GM06990 (cell line): Measurements from ENCODE around the gene ADA.
A peak's percentile ranks its signal among the peaks of the same experiment; 100 is the strongest.

ENCODE experiments used
- DNase-seq: peaks from one replicate; pipeline ENCODE4 v3.0.0-alpha.2; 2011; ENCODE audit not compliant: insufficient read length; ENCODE audit errors: extremely low read depth
- H3K27me3 ChIP-seq: replicated peaks from 2 replicates; pipeline ENCODE4 v1.6.0; 2011; ENCODE audit warnings: low read length; ENCODE audit not compliant: control insufficient read depth, insufficient read depth
- H3K36me3 ChIP-seq: 2 replicates; pipeline ENCODE4 v1.5.1; 2011; ENCODE audit warnings: low read length; ENCODE audit not compliant: control insufficient read depth, insufficient read depth
- H3K4me3 ChIP-seq: replicated peaks from 2 replicates; pipeline ENCODE4 v1.5.1; 2011; ENCODE audit warnings: low read depth, mild to moderate bottlenecking, control low read depth, low read length
- CTCF ChIP-seq: IDR thresholded peaks from 2 replicates; pipeline ENCODE4 v1.5.1; 2011; ENCODE audit warnings: low read length, control low read depth, mild to moderate bottlenecking, inconsistent platforms; ENCODE audit not compliant: insufficient read depth, poor library complexity, severe bottlenecking

ADA gene

DNA sequence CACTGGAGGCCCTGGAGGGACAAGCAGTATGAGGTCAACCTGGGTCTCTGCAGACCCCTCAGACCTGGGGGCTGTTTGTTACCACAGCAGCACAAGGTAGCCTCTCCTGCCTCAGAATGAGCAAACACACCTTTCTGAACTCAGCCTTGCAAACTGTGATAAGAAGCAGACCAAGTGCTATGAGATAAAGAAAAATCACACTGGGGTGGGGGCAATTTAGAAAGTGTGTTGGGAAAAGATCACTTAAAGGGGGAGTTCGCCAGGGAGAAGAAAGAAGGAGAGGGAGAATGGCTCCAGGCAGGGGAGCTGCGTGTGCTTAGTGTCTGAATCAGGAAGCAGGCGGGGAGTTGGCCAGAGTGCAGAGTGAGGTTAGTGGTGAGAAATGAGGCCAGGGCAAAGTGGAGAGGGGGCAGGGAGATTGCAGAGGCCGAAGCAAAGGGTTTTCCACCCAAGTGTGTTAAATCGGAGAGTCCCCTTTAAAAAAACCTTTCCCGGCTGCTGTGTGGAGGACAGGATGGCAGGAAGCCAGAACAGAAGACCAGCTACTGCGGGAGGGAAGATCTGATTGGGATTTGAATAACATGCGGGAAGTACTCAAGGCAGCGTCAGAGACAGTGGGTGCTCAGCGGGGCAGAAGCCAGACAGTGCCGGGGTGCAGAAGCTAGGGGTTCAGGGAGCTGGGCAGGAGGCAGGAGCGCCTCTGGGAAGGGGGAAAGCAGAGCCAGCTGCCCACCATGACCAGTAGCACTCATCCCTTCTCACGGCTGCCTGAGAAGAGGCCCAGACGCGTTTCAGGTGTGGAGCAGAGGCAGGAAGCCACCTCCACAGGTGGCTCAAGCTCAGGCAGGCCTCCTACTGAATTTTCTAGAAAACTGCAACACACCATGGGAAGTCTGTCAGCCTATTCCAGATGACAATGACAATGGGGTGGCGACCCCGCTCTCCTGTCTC is 9.0 kb downstream of the ADA start:
- peaks cover 9% of the 10 kb centered on the region for H3K36me3 ChIP-seq
- peak overlapping the region; percentile 21 for H3K4me3 ChIP-seq
- peak; percentile 50 for TF ChIP-seq CTCF
- DNase-seq = peak; percentile 75
- H3K27me3 ChIP-seq = no peaks in the 10 kb centered on the region

DNA sequence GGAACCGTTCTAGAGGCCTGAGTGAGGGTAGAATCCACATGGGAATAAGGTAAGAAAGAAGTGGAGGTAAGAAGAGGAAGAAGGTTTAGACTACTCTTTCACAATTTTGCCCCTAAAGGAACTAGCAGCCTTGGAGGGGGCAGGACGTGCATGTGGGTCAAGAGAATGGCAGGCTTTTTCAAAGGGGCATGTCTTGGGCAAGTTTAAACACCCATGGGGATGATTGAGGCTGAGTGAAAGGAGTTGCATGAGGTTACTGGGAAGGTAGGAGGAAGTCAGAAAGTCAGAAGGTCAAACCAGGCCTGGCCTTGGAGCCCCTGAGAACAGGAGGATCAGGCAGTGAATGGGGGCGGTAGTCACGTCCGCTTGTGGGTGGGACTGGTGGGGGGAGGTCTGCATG is 10.2 kb downstream of the ADA start:
- Histone ChIP-seq H3K4me3 (no peak overlapping the region), H3K36me3 (peaks cover 11% of the 10 kb centered on the region), H3K27me3 (no peaks in the 10 kb centered on the region)
- TF ChIP-seq CTCF = no peak
- DNase-seq = no peak

DNA sequence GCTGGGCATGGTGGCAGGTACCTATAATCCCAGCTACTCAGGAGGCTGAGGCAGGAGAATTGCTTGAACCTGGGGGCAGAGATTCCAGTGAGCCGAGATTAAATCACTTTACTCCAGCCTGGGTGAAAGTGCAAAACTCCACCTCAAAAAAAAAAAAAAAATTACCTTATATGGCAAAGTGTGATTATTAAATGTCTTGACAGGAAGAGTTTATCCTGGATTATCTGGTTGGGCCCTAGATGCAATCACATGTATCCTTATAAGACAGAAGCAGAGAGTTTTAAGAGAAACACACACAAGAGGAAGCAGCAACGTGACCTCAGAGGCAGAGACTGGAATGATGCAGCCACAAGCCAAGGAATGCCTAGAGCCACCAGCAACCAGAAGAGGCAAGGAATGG is 11.0 kb downstream of the ADA start:
- no peak for TF ChIP-seq CTCF
- H3K4me3 ChIP-seq = no peak overlapping the region
- H3K36me3 ChIP-seq = peaks cover 15% of the 10 kb centered on the region
- H3K27me3 ChIP-seq = no peaks in the 10 kb centered on the region
- no peak for DNase-seq

GRCh38 chr20:44637522-44638372 is 13.8 kb downstream of the ADA start:
- no peak for DNase-seq
- Histone ChIP-seq H3K36me3 (peaks cover 32% of the 10 kb centered on the region), H3K27me3 (no peaks in the 10 kb centered on the region), H3K4me3 (no peak overlapping the region)
- no peak for TF ChIP-seq CTCF

GRCh38 chr20:44637042-44637441 is 14.5 kb downstream of the ADA start:
- H3K27me3 ChIP-seq = no peaks in the 10 kb centered on the region
- TF ChIP-seq CTCF = no peak
- peaks cover 34% of the 10 kb centered on the region for H3K36me3 ChIP-seq
- H3K4me3 ChIP-seq = no peak overlapping the region
- DNase-seq = no peak
